Ishikawa (cell line): ENCODE data around the gene GRK3.

Experiments
- CEBPB ChIP-seq: IDR thresholded peaks from 2 replicates; pipeline ENCODE4 v1.6.1; 2012
- CREB1 ChIP-seq: IDR thresholded peaks from 2 replicates; pipeline ENCODE4 v1.6.1; 2012; ENCODE audit warnings: low read depth
- EGR1 ChIP-seq: IDR thresholded peaks from 2 replicates; pipeline ENCODE4 v1.6.1; 2012
- EP300 ChIP-seq: IDR thresholded peaks from 2 replicates; pipeline ENCODE4 v1.6.1; 2012; ENCODE audit warnings: borderline replicate concordance
- FOXM1 ChIP-seq: IDR thresholded peaks from 2 replicates; pipeline ENCODE4 v1.6.1; 2012; ENCODE audit warnings: low read depth, borderline replicate concordance
- NFIC ChIP-seq: IDR thresholded peaks from 2 replicates; pipeline ENCODE4 v1.6.1; 2012
- RAD21 ChIP-seq: IDR thresholded peaks from 2 replicates; pipeline ENCODE4 v1.6.1; 2012; ENCODE audit warnings: low read depth
- TAF1 ChIP-seq: IDR thresholded peaks from 2 replicates; pipeline ENCODE4 v1.6.1; 2012; ENCODE audit warnings: low read depth, mild to moderate bottlenecking
- TCF12 ChIP-seq: IDR thresholded peaks from 2 replicates; pipeline ENCODE4 v1.6.1; 2012; ENCODE audit warnings: low read depth
- TEAD4 ChIP-seq: IDR thresholded peaks from 2 replicates; pipeline ENCODE4 v1.6.1; 2012
- YY1 ChIP-seq: IDR thresholded peaks from 2 replicates; pipeline ENCODE4 v1.6.1; 2012; ENCODE audit warnings: low read depth
- ZBTB7A ChIP-seq: IDR thresholded peaks from 2 replicates; pipeline ENCODE4 v1.6.1; 2012; ENCODE audit warnings: low read depth
- TF ChIP-seq, protein P1 (sequence below): IDR thresholded peaks from 2 replicates; pipeline ENCODE4 v1.6.1; 2012
- TF ChIP-seq, protein P2 (sequence below): IDR thresholded peaks from 2 replicates; pipeline ENCODE4 v1.6.1; 2012
- TF ChIP-seq, protein P3 (sequence below): IDR thresholded peaks from 2 replicates; pipeline ENCODE4 v1.6.1; 2012; ENCODE audit warnings: low read depth, mild to moderate bottlenecking

Gene GRK3

DNA sequence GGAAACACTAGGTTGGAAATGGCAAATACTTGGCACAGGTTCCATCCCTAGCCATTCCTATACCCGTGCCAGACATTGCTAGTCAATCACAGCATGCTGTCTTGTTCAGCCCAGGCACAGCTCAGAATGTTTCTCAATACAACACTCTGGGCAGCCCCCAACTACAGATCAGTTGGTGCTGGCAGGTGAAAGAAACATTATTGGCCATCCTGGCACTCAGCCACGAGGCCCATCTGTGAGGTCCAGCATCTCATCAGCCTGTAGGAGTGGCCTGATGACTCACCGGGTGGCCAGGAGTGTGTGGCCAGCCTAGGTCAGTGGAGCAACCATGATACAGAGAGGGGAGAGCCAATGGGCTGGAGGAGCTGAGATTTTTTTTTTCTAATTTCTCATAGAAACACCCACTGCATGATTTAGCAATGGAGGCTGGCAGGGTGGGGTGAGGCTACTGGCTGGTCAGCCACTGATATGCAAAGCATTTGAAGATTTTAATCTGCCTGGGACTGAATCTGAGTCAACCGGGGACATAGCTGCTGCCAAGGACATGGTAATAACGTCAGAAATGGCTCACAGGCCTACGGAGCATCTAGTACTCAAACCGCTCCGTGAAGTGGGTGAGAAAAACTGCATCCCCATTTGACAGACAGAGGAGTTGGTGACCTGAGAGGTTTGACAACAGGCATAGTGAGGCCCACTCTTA is 182.9 kb downstream of the GRK3 start:
- TF ChIP-seq NFIC = 0 out of 2 replicates have a peak, but pooled peaks have one; percentile 32
- TF ChIP-seq, protein P1, sequence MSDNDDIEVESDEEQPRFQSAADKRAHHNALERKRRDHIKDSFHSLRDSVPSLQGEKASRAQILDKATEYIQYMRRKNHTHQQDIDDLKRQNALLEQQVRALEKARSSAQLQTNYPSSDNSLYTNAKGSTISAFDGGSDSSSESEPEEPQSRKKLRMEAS = no peak

DNA sequence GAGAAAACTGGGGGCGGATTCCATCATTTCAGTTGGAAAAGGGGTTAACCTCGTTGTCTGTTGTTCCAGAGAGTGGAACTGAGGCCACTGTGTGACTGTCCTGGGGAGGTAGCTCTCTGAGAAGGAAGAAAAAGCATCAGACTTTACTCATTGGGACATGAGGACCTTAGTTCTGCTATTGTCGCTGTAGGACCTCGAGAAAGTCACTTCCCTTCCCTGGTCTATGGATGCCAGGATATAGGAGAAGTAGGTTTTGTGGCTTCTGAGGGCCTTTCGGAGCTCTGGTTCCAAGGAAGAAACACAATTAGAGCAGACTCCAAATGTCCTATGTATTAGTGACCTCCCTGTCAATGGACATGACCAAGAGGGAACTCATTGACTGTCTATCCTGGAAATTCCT is 183.7 kb downstream of the GRK3 start:
- TF ChIP-seq, protein P2, sequence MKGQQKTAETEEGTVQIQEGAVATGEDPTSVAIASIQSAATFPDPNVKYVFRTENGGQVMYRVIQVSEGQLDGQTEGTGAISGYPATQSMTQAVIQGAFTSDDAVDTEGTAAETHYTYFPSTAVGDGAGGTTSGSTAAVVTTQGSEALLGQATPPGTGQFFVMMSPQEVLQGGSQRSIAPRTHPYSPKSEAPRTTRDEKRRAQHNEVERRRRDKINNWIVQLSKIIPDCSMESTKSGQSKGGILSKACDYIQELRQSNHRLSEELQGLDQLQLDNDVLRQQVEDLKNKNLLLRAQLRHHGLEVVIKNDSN = no peak
- no peak for TF ChIP-seq EP300
- no peak for TF ChIP-seq CEBPB
- TF ChIP-seq, protein P1 = no peak
- no peak for TF ChIP-seq FOXM1
- no peak for TF ChIP-seq CREB1
- no peak for TF ChIP-seq TCF12
- no peak for TF ChIP-seq RAD21
- TF ChIP-seq, protein P3, sequence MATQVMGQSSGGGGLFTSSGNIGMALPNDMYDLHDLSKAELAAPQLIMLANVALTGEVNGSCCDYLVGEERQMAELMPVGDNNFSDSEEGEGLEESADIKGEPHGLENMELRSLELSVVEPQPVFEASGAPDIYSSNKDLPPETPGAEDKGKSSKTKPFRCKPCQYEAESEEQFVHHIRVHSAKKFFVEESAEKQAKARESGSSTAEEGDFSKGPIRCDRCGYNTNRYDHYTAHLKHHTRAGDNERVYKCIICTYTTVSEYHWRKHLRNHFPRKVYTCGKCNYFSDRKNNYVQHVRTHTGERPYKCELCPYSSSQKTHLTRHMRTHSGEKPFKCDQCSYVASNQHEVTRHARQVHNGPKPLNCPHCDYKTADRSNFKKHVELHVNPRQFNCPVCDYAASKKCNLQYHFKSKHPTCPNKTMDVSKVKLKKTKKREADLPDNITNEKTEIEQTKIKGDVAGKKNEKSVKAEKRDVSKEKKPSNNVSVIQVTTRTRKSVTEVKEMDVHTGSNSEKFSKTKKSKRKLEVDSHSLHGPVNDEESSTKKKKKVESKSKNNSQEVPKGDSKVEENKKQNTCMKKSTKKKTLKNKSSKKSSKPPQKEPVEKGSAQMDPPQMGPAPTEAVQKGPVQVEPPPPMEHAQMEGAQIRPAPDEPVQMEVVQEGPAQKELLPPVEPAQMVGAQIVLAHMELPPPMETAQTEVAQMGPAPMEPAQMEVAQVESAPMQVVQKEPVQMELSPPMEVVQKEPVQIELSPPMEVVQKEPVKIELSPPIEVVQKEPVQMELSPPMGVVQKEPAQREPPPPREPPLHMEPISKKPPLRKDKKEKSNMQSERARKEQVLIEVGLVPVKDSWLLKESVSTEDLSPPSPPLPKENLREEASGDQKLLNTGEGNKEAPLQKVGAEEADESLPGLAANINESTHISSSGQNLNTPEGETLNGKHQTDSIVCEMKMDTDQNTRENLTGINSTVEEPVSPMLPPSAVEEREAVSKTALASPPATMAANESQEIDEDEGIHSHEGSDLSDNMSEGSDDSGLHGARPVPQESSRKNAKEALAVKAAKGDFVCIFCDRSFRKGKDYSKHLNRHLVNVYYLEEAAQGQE = no peak
- TF ChIP-seq NFIC = no peak
- TF ChIP-seq YY1 = no peak
- TF ChIP-seq TEAD4 = no peak
- no peak for TF ChIP-seq ZBTB7A
- no peak for TF ChIP-seq TAF1
- no peak for TF ChIP-seq EGR1

DNA sequence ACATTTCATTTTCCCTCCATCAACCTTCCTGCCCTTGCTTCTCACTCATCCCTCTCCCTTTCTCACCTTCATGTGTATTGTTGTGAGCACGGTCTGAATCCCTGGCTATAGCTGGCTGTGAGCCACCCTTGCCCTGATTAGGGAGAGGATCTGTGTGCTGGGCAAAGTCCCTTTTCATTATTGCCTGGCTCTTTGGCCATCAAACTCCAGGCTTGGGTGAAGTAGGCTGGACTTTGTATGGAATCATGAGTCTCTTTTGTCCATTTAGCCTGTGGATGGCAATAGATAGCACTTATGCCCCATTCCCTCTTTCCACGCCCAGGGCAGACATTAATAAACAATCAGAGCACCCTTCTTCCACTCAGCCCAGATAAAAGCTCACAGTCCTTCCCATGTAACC is 184.2 kb downstream of the GRK3 start:
- TF ChIP-seq RAD21 (no peak), TEAD4 (no peak), NFIC (no peak), FOXM1 (no peak), YY1 (no peak), CEBPB (no peak), TCF12 (no peak), TAF1 (no peak), ZBTB7A (no peak), EP300 (no peak), EGR1 (no peak), CREB1 (no peak)
- TF ChIP-seq, protein P2 = no peak
- TF ChIP-seq, protein P1 = no peak
- TF ChIP-seq, protein P3 = no peak

DNA sequence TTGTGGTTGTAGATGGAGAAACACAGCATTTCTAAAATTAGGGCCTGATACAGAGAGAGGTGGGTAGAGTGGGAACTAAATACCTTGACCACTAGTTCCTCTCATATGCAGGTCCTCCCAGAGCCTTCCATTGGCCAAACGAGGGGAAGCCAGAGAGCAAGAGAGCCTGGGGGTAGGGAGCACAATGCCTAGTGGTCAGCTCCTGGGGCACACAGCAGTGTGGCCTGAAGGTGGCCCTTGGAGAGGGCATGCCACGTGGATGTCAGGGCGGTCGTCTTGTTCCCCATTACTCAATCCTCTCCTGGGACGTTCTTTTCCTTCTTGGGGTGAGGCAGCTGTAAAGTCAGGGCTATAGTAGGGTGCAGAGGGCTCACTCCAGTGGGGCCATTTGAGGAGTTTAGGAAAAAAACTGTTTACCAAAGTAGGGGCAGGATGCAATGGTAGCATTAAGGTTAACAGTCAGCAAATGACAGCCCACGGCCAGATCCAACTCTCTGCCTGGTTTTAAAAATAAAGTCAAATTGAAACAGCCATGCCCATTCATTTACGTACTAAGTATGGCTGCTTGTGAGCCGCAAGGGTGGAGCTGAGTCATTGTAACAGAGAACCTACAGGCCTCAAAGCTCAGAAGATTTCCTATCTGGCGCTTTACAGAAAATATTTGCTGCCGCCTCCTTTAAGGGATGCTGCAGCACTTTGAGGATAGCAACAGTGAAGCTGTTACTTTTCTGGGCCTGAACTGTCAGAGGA is 185.1 kb downstream of the GRK3 start:
- TF ChIP-seq, protein P2 = no peak
- TF ChIP-seq CEBPB (no peak), YY1 (no peak), ZBTB7A (no peak), EP300 (no peak), CREB1 (no peak), EGR1 (no peak), TCF12 (no peak), TAF1 (no peak), RAD21 (no peak), NFIC (no peak), TEAD4 (no peak), FOXM1 (no peak)
- TF ChIP-seq, protein P3 = no peak
- TF ChIP-seq, protein P1 = no peak
